Superior temporal gyrus (tissue), 1 donor: ENCODE results near the gene IL11RA.
"Not testable (repeated sequence)": the region's sequence is repeated elsewhere in the genome, so short reads cannot be mapped to it uniquely, and the experiment has no call there.

Source experiments
- DNase-seq: peaks from one replicate; pipeline ENCODE4 v3.0.0-alpha.2; 2016; ENCODE audit errors: extremely low spot score

The IL11RA gene

GRCh38 chr9:34629491-34629808 is 22.5 kb upstream of the IL11RA start:
- no peak for DNase-seq

GRCh38 chr9:34630402-34631154 is 21.4 kb upstream of the IL11RA start:
- DNase-seq = no peak

GRCh38 chr9:34633166-34633565 is 18.8 kb upstream of the IL11RA start:
- no peak for DNase-seq

- DNase-seq = peak; percentile 87
Observed at GRCh38 chr9:34633851-34634550, 18.0 kb upstream of the IL11RA start.

GRCh38 chr9:34634551-34635248 is 17.3 kb upstream of the IL11RA start:
- no peak for DNase-seq

- DNase-seq = no peak
Observed at GRCh38 chr9:34635556-34635955, 16.4 kb upstream of the IL11RA start.

GRCh38 chr9:34636791-34637355 is 15.1 kb upstream of the IL11RA start:
- DNase-seq = no peak

- DNase-seq = peak; percentile 96
Observed at GRCh38 chr9:34637356-34638137, 14.4 kb upstream of the IL11RA start, which contains the start of gene SIGMAR1. Gene SIGMAR1 (minus strand): TSS chr9:34637787. CDS start chr9:34637697, 90 bp downstream.

GRCh38 chr9:34638138-34638445 is 13.9 kb upstream of the IL11RA start:
- DNase-seq = no peak

- not testable (repeated sequence) for DNase-seq
Observed at GRCh38 chr9:34639322-34639721, 12.7 kb upstream of the IL11RA start.

- no peak for DNase-seq
Observed at GRCh38 chr9:34642679-34643078, 9.3 kb upstream of the IL11RA start.

GRCh38 chr9:34644766-34645314 is 7.1 kb upstream of the IL11RA start:
- DNase-seq = no peak

- peak; percentile 84 for DNase-seq
Observed at GRCh38 chr9:34646211-34647083, 5.5 kb upstream of the IL11RA start, which contains the start of gene GALT. Gene GALT (plus strand): TSS chr9:34646675. CDS start chr9:34646705, 30 bp downstream.

GRCh38 chr9:34647084-34647403 is 4.9 kb upstream of the IL11RA start:
- DNase-seq = no peak

- DNase-seq = no peak
Observed at GRCh38 chr9:34647651-34648050, 4.3 kb upstream of the IL11RA start.

- no peak for DNase-seq
Observed at GRCh38 chr9:34648673-34649072, 3.3 kb upstream of the IL11RA start.

- DNase-seq = no peak
Observed at GRCh38 chr9:34650816-34651215, 1.2 kb upstream of the IL11RA start.

GRCh38 chr9:34651321-34651720 is 664 bp upstream of the IL11RA start:
- DNase-seq = no peak

GRCh38 chr9:34652602-34653000 is 616 bp downstream of the IL11RA start:
- peak; percentile 30 for DNase-seq
